Measurements from ENCODE around the gene PATL2.

The PATL2 gene

DNA sequence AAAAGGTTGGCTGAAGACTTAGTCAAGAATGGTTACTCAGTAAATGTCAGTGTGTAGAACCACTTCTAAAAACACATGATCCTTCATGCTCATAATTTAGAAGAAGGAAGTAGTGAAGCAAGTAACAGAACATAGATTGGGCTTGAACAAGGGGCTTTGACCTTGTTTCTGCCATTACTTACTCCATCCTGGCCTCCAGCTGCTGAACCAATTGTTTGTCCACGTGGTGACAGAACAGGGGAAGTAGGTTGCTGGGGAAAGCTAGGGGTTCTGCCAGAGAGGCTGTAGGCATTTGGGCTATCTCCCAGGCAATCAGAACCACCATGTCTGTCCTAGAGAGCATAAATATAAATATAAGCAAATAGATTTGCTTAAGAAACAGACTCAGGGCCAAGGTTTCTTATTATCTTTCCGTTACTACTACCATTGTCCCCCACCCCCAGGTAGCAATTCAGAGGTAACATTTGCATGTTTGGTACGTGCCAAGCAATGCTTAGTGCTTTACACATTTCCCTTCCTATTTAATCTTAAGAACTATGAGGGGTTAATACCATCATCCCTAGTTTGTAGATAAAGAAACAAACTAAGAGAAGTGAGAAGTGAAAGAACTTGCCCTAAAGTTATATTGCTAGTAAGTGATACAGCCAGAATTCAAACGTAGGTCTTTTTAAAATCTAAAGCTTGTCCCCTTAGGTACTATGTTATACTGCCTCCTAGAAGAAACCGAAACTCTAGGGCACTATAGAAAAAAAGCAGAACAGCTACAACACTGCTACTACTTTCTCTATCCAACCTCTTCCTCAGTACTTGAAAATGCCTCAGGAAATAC lies 44.7 kb downstream of the PATL2 start:
- in situ Hi-C loops (cut with HindIII; ENCODE audit: low sequenced_read_pairs), result no loop called here
- H3K4me3 ChIP-seq (ENCODE audit: low read depth, low read length), result no peak overlapping the region
- TF ChIP-seq, protein P1, sequence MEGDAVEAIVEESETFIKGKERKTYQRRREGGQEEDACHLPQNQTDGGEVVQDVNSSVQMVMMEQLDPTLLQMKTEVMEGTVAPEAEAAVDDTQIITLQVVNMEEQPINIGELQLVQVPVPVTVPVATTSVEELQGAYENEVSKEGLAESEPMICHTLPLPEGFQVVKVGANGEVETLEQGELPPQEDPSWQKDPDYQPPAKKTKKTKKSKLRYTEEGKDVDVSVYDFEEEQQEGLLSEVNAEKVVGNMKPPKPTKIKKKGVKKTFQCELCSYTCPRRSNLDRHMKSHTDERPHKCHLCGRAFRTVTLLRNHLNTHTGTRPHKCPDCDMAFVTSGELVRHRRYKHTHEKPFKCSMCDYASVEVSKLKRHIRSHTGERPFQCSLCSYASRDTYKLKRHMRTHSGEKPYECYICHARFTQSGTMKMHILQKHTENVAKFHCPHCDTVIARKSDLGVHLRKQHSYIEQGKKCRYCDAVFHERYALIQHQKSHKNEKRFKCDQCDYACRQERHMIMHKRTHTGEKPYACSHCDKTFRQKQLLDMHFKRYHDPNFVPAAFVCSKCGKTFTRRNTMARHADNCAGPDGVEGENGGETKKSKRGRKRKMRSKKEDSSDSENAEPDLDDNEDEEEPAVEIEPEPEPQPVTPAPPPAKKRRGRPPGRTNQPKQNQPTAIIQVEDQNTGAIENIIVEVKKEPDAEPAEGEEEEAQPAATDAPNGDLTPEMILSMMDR (IDR thresholded peaks at IDR 0.05; ENCODE audit: low read depth, low read length), result no peak
- no peak for DNase-seq (ENCODE audit: low read depth, low spot score)

DNA sequence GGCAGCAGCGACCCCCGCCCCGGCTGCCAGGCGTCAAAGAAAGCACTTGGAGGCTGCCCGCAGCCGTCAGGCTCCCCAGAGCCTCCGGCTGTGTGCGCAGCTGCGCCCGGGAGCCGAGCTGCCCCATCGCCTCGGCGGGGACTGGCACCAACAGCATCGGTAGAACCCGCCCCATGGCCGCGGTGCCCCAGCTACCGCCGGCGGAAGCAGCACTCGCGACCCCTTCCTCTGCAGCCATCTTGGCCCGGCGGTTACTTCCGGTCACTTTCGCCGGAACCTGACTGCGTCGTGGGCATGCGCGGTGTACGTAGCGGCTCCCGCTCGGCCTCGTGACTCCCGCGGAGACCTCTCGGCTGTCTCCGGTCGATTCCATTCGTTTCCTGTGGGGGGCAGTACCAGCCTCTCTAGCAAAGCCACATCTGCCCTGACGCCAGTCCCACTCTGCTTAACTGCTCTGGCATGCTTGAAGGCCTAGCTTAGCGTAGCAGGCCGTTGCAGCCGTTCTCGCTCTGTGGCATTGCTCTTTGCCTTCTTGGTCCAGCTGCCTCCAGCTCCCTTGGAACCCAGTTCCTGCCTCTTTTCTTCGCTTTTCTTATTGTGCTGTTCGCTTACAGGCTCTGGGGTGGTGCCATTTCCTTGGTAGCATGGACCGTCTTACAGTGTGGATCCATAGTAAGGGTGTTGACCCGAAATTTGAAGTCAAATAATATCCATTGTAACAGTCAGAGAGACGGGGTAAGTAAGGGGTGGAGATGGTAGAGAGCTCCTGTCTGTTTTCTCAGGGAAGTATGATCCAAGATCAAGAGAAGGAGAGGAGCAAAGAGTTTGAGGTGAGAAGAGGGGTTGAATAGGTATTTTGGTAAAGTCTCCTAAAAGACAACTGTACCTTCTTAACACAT lies 47.5 kb downstream of the PATL2 start, which contains the start of gene SPG11:
Gene SPG11 (minus strand): TSS at position 253 of the 899 bp plus-strand sequence. CDS start 15 bp downstream, at position 238.
- in situ Hi-C loops (cut with HindIII; ENCODE audit: low sequenced_read_pairs), result no loop called here
- H3K4me3 ChIP-seq (ENCODE audit: low read depth, low read length), result peak within 1 kb of the TSS; percentile 87
- DNase-seq (ENCODE audit: low read depth, low spot score), result peak; percentile 98
- TF ChIP-seq, protein P1 (IDR thresholded peaks at IDR 0.05; ENCODE audit: low read depth, low read length), result peak; percentile 91

DNA sequence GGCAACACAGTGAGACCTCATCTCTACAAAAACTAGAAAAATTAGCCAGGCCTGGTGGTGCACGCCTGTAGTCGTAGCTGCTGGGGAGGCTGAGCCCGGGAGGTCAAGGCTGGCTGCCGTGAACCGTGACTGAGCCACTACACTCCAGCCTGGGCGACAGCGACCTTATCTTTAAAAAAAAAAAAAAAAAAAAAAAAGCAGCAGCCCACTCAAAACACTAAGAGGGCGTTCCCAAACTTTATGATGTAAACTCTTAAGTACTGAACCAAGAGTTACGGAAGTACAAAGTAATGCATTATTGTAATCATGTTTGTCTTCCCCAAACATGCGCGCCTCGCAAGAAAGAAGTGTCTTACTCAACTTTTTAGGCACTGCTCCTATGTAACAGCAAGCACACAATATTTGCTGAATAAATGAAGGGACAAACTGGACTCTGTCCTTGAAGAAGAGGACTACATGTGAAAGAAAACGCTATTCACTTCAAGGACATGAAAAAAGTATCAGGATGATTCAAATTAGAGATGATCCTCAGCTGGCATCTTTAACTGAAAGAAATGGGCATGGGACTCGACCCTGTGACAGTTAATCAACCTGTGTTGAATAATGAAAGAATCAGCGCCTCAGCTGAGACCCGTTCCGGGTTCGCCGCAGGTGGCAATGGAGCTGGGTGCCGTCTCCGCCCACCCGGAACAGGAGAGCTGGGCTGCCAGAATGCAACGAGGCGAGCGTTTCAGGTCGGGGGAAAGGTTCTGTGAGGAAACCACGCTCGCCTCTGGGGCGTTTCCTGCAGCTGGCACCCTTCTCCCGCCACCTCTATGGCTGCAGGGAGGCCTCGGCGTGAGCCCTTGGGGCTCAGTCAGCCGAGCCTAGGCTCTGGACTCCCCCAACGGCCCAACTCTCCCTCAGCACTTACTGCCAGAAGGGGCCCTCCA lies 48.4 kb downstream of the PATL2 start:
- H3K4me3 ChIP-seq (ENCODE audit: low read depth, low read length), result peak overlapping the region; percentile 87
- DNase-seq (ENCODE audit: low read depth, low spot score), result peak; percentile 41
- in situ Hi-C loops (cut with HindIII; ENCODE audit: low sequenced_read_pairs), result no loop called here
- TF ChIP-seq, protein P1 (IDR thresholded peaks at IDR 0.05; ENCODE audit: low read depth, low read length), result no peak

DNA sequence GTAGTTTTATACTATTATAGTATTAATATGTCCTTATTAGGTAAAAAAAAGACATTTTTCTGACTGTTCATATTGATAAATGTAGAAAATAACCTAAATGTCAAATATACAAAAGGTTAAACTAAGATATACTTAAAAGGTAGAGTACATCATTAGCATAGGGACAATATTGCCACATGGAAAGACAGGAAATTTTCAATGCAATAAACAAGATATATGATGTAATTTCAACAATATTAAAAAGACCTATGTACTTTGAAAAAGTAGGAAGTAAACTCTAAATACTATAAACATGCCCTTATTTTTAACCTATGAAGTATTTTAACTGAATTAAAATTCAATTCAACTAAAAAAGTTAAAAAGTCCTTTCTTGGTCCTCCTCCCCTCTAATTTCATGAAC lies 49.5 kb downstream of the PATL2 start:
- DNase-seq (ENCODE audit: low read depth, low spot score), result no peak
- no peak overlapping the region for H3K4me3 ChIP-seq (ENCODE audit: low read depth, low read length)
- in situ Hi-C loops (cut with HindIII; ENCODE audit: low sequenced_read_pairs), result no loop called here
- TF ChIP-seq, protein P1 (IDR thresholded peaks at IDR 0.05; ENCODE audit: low read depth, low read length), result no peak

DNA sequence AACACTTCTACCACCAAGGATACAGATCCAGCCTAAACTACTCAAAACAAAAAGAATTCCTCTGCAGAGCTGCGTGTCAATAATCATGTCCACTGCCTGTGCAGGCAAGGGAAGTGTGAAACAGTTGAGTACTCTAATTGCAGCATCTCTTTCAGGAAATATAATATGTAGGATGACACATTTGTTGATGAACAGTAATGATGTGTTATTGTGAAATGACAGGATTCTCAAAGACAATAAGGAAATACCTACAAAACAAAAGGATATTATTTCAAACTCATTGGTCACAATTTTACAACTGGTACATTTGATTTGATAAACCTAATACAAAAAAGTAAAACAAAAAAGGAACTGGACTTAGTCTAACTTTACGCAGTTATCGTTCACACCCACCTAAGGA lies 52.1 kb downstream of the PATL2 start:
- no peak overlapping the region for H3K4me3 ChIP-seq (ENCODE audit: low read depth, low read length)

More for the DNA sequence above, 52.1 kb downstream of the PATL2 start:
- in situ Hi-C loops (cut with HindIII; ENCODE audit: low sequenced_read_pairs), result no loop called here
- DNase-seq (ENCODE audit: low read depth, low spot score), result no peak
- TF ChIP-seq, protein P1 (IDR thresholded peaks at IDR 0.05; ENCODE audit: low read depth, low read length), result no peak
